Measurements from ENCODE around the gene SSBP4. TPM values are rescaled to one million over a fixed set of nuclear protein-coding genes. Genes with fewer than 3 reads are reported as not detected.

The SSBP4 gene
- total and polyA plus RNA-seq, 9 of the 15 experiments (the other 6 are each of a cell fraction or from before 2014, with no cell fraction given) = 1.1 to 189 (median 39.0) TPM

GRCh38 chr19:18477974-18478373 lies 58.8 kb downstream of the SSBP4 start (continued):
- no peak for TF ChIP-seq BRF1 (IDR thresholded peaks at IDR 0.05; ENCODE audit: borderline replicate concordance, extremely low read depth, insufficient read length)
- 0 out of 2 replicates have a peak, but pooled peaks have one; percentile 42 for TF ChIP-seq BCL6 (CRISPR knock-in tag; IDR thresholded peaks at IDR 0.05)
- TF ChIP-seq POLR3A (IDR thresholded peaks at IDR 0.05; ENCODE audit: borderline replicate concordance, extremely low read depth, insufficient read depth, insufficient read length) = no peak
- no peak for TF ChIP-seq ZNF274 (IDR thresholded peaks at IDR 0.05; ENCODE audit: borderline replicate concordance, low read depth, low read length)
- TF ChIP-seq NCOA1 (IDR thresholded peaks at IDR 0.05; ENCODE audit: low read depth) = no peak
- no peak for TF ChIP-seq MEF2A (IDR thresholded peaks at IDR 0.05; ENCODE audit: control insufficient read depth, low read depth, low read length)
- TF ChIP-seq ZNF217 (CRISPR knock-in tag; IDR thresholded peaks at IDR 0.05) = no peak
- TF ChIP-seq PREB (CRISPR knock-in tag; IDR thresholded peaks at IDR 0.05) = no peak
- TF ChIP-seq POLR2G (IDR thresholded peaks at IDR 0.05; ENCODE audit: low read depth, low read length) = no peak
- no peak for TF ChIP-seq IRF1 (CRISPR knock-in tag; IDR thresholded peaks at IDR 0.05; ENCODE audit: borderline replicate concordance)
- no peak for TF ChIP-seq ZNF175 (CRISPR knock-in tag; IDR thresholded peaks at IDR 0.05; ENCODE audit: low read depth)
- no peak for TF ChIP-seq HOXB6 (CRISPR knock-in tag; IDR thresholded peaks at IDR 0.05; ENCODE audit: borderline replicate concordance)
- TF ChIP-seq RBM22 (IDR thresholded peaks at IDR 0.05; ENCODE audit: low read depth, low read length, poor library complexity, severe bottlenecking) = no peak
- no peak for TF ChIP-seq ZNF197 (CRISPR knock-in tag; IDR thresholded peaks at IDR 0.05; ENCODE audit: low read depth)
- TF ChIP-seq NFE2L1 (tag; IDR thresholded peaks at IDR 0.05; ENCODE audit: borderline replicate concordance, low read depth) = no peak
- TF ChIP-seq ZBTB7A (IDR thresholded peaks at IDR 0.05; ENCODE audit: borderline replicate concordance, control insufficient read depth, low read depth, low read length) = no peak
- no peak for TF ChIP-seq BRF2 (IDR thresholded peaks at IDR 0.05; ENCODE audit: borderline replicate concordance, insufficient read depth, insufficient read length)
- TF ChIP-seq SNRNP70 (optimal IDR thresholded peaks at IDR 0.05; ENCODE audit: low read depth, low read length) = no peak
- 0 out of 2 replicates have a peak, but pooled peaks have one; percentile 49 for TF ChIP-seq MEF2D (tag; conservative IDR thresholded peaks at IDR 0.05; ENCODE audit: low read depth)
- no peak for TF ChIP-seq PATZ1 (CRISPR knock-in tag; IDR thresholded peaks at IDR 0.05; ENCODE audit: borderline replicate concordance)
- TF ChIP-seq SMAD2 (IDR thresholded peaks at IDR 0.05; ENCODE audit: low read depth, low read length) = no peak
- TF ChIP-seq ZNF589 (CRISPR knock-in tag; IDR thresholded peaks at IDR 0.05; ENCODE audit: low read depth) = peak; percentile 13; the same call in 1 of the 2 replicates
- no peak for TF ChIP-seq CBX3 (IDR thresholded peaks at IDR 0.05; ENCODE audit: borderline replicate concordance in 1 of 2, low read length in 2 of 2)
- no peak for TF ChIP-seq NEUROD1 (IDR thresholded peaks at IDR 0.05; ENCODE audit: borderline replicate concordance, low read depth, low read length, partially characterized antibody)

Measured in K562 (cell line).